A673 (cell line): ENCODE results near the gene EIF1AD.

Source experiments
- EZH2 ChIP-seq: fragments of 200-600 bp; sonication (generic); IDR thresholded peaks from 2 replicates; pipeline ENCODE4 v1.6.1; 2017; ENCODE audit warnings: borderline replicate concordance, low read depth, mild to moderate bottlenecking, mixed read lengths, antibody characterized with exemption, low read length; ENCODE audit not compliant: poor library complexity, severe bottlenecking
- TF ChIP-seq, protein P1 (sequence below): fragments of 300-800, 200-600 bp; sonication (generic); conservative IDR thresholded peaks from 2 replicates; pipeline ENCODE4 v1.5.1; 2017; ENCODE audit warnings: low read depth, mild to moderate bottlenecking, antibody characterized with exemption, low read length, moderate library complexity, mixed read lengths

DNA sequence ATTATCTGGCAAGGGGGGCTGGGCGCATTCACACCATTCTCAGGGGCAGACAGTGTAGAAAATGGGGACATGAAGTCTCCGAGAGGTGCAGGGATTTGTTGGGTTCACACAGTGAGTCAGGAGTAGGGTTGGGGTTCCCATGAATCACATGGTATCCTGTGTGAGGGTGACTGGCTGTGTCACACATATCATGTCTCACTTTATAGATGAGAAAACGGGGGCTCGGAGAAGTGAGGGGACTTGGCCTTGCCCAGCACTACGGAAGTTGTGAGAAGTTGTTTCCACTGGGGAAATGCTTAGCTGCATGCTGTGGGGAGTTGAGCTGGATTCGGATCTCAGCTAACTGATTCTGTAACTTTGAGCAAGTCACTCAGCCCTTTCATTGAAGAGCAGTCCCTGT, 42.8 kb upstream of the EIF1AD start:
- TF ChIP-seq, protein P1, sequence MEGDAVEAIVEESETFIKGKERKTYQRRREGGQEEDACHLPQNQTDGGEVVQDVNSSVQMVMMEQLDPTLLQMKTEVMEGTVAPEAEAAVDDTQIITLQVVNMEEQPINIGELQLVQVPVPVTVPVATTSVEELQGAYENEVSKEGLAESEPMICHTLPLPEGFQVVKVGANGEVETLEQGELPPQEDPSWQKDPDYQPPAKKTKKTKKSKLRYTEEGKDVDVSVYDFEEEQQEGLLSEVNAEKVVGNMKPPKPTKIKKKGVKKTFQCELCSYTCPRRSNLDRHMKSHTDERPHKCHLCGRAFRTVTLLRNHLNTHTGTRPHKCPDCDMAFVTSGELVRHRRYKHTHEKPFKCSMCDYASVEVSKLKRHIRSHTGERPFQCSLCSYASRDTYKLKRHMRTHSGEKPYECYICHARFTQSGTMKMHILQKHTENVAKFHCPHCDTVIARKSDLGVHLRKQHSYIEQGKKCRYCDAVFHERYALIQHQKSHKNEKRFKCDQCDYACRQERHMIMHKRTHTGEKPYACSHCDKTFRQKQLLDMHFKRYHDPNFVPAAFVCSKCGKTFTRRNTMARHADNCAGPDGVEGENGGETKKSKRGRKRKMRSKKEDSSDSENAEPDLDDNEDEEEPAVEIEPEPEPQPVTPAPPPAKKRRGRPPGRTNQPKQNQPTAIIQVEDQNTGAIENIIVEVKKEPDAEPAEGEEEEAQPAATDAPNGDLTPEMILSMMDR, result no peak
- TF ChIP-seq EZH2, result no peak
